HS-27A (cell line): Measurements from ENCODE around the gene NLRP1.
"Not testable (repeated sequence)": the region's sequence is repeated elsewhere in the genome, so short reads cannot be mapped to it uniquely, and the experiment has no call there.

Source experiments
- DNase-seq: peaks from one replicate; pipeline ENCODE4 v3.0.0-alpha.2; 2012; ENCODE audit warnings: low read depth, missing footprints

The NLRP1 gene

DNA sequence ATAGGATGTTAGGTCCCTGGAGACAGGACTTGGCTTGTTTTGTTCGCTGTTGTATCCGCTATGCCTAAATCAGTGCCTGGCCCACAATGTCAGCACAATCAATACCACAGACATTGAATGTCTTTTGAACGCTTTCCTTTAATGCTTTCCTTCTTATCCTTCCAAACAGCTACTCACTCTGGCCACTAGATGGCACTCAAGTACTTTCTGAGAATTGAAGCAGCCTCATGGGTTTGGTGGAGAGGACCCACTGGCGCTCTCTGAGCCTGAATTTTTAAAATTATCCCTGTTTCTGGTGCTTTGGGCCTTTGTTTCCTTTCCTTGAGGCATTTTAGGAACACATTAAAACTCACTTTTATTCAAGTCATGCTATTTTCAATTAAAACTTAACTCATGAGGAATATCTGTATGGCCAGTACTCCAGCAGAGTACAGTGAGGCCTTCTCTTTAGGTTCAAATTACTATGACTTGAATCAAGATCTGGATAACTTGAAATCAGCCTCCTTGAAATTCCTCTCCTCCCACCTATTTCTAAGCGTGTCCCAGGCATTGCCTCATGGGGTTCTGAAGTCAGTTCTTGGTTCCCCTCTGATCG, 3.2 kb upstream of the NLRP1 start:
- DNase-seq = peak; percentile 39

DNA sequence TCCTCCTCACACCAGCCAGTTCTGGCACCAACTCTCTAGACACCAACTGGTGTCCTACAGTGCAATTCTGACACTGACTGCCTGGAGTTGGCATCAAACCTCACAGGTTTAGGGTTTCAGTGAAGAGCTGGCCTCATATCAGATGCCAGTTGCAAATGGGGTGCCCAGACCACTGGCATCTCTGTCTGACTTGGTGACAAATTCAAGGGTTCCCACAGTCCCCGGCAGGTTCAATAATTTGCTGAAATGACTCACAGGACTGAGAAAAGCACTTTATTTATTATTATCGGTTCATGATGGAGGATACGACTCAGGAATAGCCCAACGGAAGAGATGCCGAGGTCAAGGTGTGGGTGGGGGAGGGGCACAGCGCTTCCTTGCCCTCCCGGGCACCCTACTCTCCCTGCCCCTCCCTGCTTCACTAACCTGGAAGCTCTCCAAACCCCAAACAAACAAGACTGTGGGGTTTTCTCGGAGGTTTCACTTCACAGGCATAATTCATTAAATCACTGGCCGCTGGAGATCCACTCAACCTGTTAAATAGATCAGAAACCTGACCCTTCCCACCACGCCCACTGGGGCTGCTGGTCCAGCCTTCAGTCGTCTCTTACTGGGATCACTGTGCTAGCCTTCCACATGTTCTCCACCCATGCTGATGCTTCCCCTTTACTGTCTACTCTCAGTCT, 1.7 kb upstream of the NLRP1 start:
- no peak for DNase-seq

DNA sequence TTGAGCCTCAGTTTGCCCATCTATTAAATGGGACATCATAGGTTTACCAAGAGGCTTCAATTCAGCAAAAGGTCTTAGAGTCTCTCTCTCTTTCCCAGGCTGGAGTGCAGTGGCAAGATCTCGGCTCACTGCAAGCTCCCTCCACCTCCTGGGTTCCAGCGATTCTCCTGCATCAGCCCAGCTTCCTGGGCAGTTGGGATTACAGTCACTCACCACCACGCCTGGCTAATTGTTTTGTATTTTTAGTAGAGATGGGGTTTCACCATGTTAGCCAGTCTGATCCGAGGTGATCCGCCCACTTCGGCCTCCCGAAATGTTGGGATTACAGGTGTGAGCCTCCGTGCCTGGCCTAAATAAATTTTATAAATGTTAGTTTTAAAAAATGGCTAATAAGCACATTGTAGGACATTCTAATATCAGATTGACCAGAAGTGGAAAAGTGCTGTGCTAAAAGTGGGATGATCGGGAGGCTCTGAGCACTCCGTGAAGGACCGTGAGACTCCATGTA, 1.0 kb upstream of the NLRP1 start:
- DNase-seq = no peak

DNA sequence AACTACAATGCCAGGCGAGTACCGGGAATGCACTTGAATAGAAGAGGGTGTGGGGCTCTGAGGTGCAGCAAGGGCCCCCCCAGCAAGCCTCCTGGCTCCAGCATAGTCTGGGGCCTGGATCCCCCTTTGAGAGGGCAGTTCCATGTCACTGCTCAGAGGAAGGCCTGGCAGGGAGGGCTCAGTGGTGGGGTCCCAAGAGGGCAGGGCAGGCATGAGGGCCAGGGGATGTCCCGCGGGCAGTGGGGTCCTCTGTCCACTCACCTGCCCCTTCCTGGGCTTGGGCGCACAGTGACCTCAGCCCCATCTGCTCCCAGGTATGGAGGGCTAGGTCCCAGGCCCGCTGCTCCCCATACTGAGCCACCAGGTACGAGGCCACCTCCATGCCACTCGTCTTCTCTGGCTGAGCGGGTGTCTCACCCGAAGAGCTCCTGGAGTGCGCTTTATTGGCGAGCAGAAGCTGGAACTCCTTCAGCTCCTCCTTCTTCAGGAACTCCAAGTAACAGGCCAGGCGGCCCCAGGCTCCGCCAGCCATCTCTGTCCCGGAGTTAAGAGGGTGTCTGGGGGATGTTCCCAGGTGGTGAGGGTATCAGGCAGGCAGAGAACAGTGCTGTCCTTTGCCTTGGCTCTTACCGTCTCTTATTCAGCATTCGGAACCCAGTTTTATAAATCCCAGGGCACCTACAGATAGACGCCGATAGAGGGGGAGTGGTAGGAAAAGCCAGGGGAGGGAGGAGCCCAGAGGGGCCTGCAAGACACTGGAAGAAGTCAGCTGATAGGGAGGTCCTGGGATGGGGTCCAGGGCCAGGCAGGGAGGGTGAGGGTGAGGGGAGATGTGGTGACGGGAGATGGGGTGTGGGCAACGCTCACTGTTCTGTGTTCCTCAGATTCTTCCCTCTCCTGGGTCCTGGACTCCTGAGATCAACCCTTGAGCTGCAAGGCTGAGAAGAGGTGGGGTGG, 605 bp downstream of the NLRP1 start:
- no peak for DNase-seq

DNA sequence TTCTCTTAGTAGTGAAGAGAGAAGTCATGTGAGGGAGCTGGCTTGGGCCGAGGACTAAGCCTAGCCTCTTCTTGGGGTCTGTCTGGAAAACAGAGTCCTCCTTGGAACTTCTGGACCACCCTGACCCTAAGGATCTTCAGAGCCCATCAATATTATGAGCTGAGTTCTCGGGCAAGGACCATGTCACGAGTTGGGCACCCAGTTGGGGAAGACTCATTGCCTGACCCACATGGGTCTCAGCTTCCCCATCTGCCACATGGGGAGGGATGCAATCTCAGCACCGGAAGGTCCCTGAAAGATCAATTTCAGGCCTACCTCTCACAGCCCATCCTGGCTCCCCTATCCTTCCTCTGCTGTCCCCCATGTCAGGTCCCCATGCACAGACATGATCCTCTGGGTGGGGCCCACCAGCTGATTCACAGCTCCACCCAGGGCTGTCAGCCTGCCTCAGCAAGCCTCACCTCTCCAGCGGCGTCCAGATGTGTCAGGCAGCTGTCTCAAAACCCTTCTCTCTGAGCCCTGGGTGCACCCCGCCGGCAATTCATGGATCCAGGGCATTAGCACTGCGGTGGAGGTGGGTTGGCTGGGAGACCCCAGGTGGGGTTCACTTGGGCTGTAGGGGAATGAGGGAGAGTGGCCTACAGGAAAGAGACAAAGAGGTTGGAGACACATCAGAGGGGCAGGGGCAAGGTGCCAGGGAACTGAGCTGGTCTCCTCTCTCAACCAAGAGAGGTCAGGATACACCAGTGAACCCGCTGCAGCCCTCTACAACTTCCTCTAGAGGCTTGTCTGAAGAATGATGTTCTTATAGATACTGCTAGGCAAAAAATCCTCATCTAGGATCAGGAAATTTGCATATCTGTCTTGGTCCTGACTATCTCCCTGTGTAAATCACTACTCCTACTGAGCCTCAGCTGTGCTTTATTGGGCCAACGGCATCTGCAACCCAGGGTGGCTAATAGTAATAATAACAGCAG, 1.8 kb downstream of the NLRP1 start:
- no peak for DNase-seq

DNA sequence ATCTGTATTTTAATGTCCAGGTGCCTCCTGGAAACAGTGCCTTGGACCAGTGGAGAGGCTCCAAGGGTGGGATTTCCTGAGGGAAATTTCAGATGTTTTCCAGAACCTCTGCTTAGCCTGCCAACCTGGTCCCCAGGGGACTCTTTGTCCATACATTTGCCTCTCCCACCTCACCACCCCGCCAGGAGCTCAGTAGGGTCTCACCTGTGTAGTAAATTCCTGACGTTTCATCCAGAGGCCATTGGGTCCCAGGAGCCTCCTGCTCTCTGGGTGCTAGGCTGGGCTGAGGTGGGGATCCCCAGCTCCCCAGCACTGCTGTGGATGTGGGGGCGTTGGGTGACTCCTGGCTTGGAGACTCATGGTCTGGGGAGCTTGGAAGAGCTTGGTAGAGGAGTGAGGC, 2.7 kb downstream of the NLRP1 start:
- no peak for DNase-seq

DNA sequence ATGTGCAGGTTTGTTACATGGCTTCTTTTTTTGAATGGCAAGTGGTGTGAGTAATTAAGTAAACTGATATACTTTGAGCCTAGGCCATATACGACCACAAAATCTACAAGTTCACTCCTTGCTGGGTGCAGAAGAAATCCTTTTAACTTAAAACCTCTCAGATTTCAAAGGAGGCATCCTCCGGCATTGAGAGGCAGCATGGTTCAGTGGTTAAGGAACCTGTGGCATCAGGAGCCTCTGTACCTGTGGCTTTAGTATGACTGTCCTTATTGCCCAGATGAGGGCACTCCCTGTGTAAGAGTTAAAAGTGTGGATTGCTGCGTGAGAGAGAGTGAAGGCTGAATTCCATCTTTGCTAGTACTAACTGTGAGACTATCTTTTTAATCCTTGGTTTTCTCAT, 3.3 kb downstream of the NLRP1 start:
- no peak for DNase-seq

DNA sequence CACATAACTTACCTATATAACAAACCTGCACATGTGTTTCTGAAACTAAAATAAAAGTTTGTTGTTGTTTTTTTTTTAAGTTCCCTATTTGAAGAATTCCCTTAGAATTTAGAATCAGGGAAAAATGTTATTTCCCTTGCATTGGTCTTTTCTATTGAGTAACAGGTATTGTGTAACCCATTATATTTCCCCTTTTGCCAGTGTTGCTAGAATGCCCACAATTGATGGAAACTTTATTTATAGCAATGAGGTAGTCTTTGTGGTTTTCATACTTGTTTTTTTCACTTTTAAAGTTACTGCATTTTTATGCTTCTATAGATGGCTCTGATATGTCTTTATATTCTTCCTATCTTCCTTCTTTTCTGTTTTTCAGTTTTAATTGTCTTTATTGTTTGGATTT, 3.9 kb downstream of the NLRP1 start:
- DNase-seq = no peak

DNA sequence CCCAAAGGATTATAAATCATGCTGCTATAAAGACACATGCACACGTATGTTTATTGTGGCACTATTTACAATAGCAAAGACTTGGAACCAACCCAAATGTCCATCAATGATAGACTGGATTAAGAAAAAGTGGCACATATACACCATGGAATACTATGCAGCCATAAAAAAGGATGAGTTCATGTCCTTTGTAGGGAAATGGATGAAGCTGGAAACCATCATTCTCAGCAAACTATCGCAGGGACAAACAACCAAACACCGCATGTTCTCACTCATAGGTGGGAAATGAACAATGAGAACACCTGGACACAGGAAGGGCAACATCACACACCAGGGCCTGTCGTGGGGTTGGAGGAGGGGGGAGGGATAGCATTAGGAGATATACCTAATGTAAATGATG, 5.5 kb downstream of the NLRP1 start:
- not testable (repeated sequence) for DNase-seq

DNA sequence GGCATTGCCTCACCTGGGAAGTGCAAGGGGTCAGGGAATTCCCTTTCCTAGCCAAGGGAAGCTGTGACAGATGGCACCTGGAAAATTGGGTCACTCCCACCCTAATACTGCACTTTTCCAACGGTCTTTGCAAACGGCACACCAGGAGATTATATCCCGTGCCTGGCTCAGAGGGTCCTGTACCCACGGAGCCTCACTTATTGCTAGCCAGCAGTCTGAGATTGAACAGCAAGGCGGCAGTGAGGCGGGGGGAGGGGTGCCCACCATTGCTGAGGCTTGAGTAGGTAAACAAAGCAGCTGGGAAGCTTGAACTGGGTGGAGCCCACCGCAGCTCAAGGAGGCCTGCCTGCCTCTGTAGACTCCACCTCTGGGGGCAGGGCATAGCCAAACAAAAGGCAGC, 11.3 kb downstream of the NLRP1 start:
- DNase-seq = not testable (repeated sequence)

DNA sequence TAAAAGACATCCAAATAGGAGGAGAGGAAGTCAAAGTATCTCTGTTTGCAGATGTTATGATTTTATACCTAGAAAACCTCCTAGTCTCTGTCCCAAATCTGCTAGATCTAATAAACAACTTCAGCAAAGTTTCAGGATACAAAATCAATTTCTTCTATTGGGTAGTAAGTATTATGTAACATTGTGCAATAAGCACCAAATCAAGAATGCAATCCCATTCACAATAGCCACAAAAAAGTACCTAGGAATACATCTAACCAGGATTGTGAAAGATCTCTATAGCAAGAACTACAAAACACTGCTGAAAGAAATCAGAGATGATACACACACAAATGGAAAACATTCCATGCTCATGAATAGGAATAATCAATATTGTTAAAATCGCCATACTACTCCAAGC, 13.0 kb downstream of the NLRP1 start:
- no peak for DNase-seq

DNA sequence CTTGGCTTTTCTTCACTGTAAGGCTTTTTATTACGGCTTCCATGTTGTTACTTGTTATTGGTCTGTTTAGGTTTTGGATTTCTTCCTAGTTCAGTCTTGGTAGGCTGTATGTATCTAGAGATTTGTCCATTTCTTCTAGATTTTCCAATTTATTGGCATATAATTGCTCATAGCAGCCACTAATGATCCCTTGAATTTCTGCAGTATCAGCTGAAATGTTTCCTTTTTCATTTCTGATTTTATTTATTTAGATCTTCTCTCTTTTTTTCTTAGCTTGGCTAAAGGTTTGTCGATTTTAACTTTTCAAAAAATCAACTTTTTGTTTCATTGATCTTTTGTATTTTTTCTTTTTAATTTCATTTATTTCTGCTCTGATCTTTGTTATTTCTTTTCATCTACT, 18.5 kb downstream of the NLRP1 start:
- DNase-seq = no peak

DNA sequence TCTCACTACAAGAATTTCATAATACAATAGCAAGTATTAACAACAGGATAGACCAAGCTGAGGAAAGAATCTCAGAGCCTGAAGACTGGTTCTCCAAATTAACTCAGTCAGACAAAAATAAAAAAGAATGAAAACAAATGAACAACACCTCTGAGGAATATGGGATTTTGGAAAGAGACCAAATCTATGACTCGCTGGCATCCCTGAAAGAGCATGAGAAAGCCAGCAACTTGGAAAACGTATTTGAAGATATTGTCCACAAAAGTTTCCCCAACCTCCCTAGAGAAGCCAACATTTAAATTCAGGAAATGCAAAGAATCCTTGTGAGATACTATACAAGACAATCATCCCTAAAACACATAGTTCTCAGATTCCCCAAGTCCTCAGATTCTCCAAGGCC, 20.9 kb downstream of the NLRP1 start:
- no peak for DNase-seq

DNA sequence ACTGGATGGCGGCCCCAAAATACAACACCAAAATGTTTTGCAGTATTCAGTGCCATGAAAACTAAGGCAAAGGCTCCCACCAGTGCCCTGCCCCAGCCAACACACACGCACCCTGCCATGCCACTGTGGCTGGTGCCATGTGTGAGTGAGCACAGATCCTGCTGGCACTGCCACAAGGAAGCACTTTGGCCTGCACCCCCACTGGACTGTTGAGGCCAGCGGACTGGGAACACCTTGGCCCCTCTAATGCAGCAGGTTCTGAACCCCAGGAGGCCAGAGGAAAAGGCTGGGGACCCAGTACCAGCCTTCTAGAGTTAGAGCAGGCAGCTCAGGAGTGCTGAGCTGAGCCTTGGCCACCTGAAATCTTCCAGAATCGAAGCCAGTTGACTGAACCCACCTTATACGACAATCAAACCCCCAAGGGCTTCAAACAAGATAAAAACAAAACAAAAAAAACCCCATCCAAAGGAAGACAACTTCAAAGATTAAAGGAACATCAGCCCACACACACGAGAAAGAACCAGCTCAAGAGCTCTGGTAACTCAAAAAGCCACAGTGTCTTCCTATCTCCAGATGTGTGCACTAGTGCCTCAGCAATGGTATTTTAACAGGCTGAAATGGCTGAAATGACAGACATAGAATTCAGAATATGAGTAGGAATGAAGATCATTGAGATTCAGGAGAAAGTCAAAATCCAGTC, 21.5 kb downstream of the NLRP1 start:
- no peak for DNase-seq

DNA sequence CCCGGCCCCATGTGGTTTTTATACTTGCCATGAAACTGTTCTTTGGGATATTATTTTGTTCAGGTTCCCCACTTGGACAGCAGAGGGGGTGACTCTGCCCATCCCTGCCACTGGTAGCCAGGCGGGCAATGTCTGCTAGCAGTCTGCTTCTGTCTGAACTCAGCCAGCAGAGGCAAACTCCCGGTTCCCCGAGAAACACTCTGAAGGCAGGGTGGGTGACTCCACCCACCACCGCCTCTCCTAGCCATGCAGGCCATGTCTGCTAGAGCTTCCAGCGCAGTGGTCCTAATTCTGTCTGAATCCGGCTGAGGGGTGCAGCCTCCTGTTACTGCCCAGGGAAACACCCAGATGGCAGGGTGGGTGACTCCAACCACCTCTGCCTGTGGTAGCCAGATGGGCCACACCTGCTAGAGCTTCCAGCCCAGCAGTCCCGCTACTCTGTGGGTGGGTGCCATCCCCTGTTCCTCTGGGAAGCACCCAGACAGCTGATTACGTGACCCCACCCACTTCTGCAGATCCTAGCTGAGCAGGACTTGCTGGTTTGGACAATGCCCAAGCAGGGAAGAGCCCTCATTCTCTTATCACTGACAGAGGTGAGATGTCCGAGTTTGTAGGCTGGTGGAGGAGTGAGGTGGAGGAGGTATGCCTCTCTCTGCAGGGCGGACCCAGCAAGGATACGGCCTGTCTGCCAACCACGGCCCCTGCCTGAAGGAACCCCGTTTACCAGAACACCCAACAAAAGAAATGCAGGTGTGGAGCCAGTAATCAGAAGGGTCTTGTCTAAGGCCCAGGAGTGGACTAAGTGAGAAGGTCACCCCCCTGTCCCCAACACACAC, 22.4 kb downstream of the NLRP1 start:
- DNase-seq = no peak

DNA sequence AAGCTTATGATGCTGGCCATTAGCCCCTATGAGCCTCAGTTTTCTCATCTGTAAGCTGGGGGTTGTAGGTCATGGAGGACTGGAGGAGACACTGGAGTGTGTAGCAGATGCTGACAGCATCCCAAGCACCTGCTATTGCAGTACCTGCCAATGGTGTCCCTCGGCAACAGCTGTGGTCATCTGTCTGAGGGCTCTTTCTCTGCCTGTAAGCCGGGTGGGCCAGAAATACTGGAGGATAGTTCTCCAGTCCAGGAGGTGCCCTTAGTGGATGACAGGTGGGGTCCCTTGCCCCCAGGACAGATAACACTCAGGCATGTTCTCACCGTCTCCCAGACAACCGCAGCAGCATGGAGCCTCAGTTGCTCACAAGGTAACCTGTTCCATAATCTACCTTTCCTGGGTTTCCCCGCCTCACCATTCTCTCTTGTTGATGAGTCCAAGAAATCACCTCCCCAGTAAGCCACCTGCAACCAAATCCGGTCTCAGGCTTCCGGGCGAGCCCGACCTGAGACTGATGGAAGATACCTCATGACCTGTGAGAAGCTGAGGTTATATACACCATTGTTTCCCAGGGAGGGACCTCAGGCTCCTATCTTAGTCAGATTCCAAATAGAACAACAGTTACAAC, 23.8 kb downstream of the NLRP1 start:
- no peak for DNase-seq

DNA sequence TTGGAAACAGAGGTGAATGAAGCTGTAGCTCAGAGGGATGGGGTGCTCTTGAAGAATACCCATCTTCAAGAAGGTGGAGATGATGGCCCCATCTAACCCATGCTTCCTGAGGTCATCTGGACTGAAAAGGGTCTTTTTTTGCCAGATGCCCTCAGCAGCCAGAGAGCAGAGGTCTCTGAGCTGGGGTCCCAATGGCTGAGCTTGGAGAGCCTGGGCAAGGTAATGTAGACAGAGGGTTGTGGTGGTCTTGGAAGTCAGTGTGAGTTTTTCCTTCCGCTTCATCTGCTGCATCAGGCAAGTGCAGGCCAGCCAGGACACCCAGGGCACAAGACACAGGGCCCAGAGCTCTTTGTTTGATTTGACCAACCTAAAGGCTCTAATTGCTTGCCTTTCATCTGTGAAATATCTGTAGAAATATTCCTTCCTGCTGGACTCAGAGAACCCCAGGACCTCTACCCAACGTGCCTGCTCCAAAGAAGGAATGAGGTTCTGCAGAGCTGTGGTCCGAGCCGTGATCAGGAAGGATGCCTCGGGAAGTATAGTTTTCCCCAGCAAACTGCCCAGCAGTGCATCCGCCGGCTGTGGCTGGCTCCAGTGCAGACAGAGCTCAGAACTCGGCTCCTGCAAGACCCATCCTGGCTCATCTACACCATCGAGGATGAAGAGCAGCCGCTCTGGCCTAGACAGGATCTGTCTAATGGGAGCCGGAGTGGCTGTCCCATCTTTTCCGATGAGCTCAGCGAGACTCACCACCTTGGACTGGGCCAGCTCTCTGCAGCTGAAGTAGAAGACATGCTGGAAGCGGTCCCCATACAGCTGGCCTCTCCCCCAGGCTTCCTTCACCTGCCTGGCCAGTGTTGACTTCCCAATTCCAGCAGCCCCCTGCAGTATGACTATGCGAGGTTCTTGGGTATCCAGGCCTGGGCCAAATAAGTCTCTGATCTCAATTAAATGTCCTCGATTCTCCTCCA, 25.2 kb downstream of the NLRP1 start:
- no peak for DNase-seq

DNA sequence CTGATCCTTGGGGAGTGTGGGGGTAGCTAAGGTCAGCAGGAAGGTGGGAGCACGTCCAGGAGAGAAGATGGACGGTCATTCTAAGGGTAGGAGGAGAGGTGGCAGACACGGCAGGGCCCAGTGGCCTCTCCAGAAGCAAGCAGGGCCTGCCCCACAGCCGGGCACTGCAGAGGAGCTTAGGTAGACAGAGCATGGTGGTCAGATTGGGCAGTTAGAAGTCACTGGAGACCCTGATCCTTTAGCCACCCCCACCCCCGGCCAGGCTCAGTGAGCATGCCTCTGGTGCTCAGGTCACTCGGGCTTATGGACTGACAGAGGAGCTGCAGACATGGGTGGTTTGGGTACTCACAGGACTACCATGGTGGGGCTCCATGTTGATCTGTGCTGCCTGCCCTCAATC, 26.3 kb downstream of the NLRP1 start:
- no peak for DNase-seq
